OCI-M2 (cell line): Measurements from ENCODE around the gene CYLD.

Experiments used
- DNase-seq: peaks from one replicate; lab custom pipeline; 2025; ENCODE audit not compliant: unreplicated experiment; lab: John Stamatoyannopoulos, UW

Gene CYLD

GRCh38 chr16:50814541-50814940, 72.7 kb downstream of the CYLD start:
- DNase-seq: no peak

GRCh38 chr16:50815382-50815781, 73.5 kb downstream of the CYLD start:
- no peak for DNase-seq

- DNase-seq: no peak
Measured at GRCh38 chr16:50816901-50817555, 75.1 kb downstream of the CYLD start.

- no peak for DNase-seq
Measured at GRCh38 chr16:50818380-50818779, 76.5 kb downstream of the CYLD start.

- DNase-seq: no peak
Measured at GRCh38 chr16:50819706-50820105, 77.8 kb downstream of the CYLD start.

GRCh38 chr16:50820225-50820624, 78.3 kb downstream of the CYLD start:
- DNase-seq: no peak

- no peak for DNase-seq
Measured at GRCh38 chr16:50821586-50821985, 79.7 kb downstream of the CYLD start.

GRCh38 chr16:50822671-50823070, 80.8 kb downstream of the CYLD start:
- no peak for DNase-seq

GRCh38 chr16:50826797-50827316, 85.0 kb downstream of the CYLD start:
- DNase-seq: no peak

GRCh38 chr16:50828164-50828702, 86.3 kb downstream of the CYLD start:
- no peak for DNase-seq

GRCh38 chr16:50830698-50831097, 88.8 kb downstream of the CYLD start:
- DNase-seq: no peak

GRCh38 chr16:50831751-50832150, 89.9 kb downstream of the CYLD start:
- DNase-seq: no peak

GRCh38 chr16:50833929-50834328, 92.0 kb downstream of the CYLD start:
- DNase-seq: no peak

- DNase-seq: no peak
Measured at GRCh38 chr16:50834701-50835100, 92.8 kb downstream of the CYLD start.

GRCh38 chr16:50835358-50836060, 93.6 kb downstream of the CYLD start:
- no peak for DNase-seq

GRCh38 chr16:50836121-50836621, 94.3 kb downstream of the CYLD start:
- no peak for DNase-seq

GRCh38 chr16:50837324-50837723, 95.4 kb downstream of the CYLD start:
- no peak for DNase-seq

- DNase-seq: no peak
Measured at GRCh38 chr16:50838165-50838564, 96.3 kb downstream of the CYLD start.

- DNase-seq: no peak
Measured at GRCh38 chr16:50838885-50839284, 97.0 kb downstream of the CYLD start.

- DNase-seq: no peak
Measured at GRCh38 chr16:50839356-50839755, 97.5 kb downstream of the CYLD start.

GRCh38 chr16:50839920-50840729, 98.2 kb downstream of the CYLD start:
- DNase-seq: no peak
